DMS114 treated with DMSO at 0.1 percent for 48 hours (cell line): ENCODE data around the gene SCN5A.

Experiments used
- DNase-seq: peaks from one replicate; lab custom pipeline; 2025; ENCODE audit not compliant: unreplicated experiment; lab: John Stamatoyannopoulos, UW

The SCN5A gene

GRCh38 chr3:38627956-38628355 lies 21.5 kb downstream of the SCN5A start:
- no peak for DNase-seq

- DNase-seq, result no peak
These were observed 23.3 kb downstream of the SCN5A start for GRCh38 chr3:38626171-38626570.

DNA sequence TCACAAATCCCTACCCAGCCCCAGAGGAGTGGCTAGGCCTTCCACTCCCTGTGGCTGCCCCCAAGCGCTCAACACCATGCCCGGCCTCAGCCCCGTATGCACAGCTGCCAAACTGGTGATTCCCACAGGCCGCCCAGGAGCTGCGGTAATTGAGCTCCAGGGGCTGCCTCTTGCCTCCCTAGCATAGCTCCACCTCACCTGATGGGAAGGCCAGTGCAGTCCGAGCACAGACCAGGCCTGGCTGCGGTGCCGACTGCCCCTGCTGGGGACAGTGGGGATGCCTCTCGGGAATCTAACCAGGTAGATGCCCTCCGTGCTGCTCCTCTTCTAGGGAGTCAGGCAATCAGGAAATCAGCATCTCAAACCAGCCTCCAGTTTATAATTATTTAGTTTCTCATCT lies 25.9 kb downstream of the SCN5A start:
- DNase-seq, result no peak

DNA sequence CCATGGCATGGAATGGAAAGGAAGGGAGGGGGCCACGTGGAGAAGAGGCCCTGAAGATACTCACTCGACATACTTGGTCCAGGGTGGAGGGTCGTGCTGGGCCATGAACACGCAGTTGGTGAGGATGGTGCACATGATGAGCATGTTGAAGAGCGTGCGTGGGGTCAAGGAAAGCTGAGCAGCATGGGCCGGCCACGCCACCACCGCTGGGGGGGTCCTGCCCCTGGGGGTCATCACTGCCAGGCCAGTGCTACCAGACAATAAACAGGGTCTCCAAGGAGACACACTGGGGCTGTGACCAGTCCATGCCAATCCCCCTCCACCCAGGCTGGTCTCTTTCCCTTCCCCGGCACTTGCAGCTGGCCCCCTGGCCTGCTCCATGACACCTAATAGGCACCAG lies 27.2 kb downstream of the SCN5A start:
- DNase-seq, result no peak

DNA sequence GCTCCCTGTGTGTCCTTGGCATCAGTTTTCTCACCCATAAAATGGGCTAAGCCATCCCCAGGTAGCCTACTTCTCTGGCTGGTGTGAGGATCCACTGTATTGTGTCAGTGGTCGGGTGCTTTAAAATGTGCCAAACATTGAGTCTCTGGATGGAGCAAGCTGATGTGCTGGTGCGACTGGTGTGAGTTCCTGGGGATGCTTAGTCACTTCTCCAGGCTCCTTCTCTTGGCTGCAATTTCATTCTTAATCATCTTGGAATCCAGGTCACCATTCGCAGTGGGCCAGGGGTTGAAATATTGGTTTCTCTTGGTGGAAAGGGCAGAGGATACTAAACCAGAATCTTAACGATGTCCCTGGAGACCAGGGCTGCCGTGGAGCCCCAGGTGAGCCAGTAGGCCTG lies 29.3 kb downstream of the SCN5A start:
- no peak for DNase-seq

DNA sequence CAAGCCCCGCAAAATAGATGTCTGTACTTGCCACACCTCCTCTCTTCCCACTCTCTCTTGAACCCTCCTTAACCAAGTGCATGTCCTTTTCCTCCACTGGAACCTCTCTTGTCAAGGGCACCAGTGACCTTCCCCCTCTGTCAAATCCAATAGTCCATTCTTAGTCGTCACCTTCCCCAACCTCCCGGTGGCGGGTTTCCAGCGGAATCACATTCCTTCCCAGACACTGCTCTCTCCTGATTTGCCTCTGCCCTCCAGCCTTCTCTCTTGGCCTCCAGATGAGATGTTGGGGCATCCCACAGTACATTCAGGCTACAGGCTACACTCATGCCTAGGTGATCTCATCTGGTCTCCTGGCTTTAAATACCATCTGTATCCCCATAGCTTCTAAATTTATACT lies 31.1 kb downstream of the SCN5A start:
- DNase-seq, result no peak

- no peak for DNase-seq
These were observed 31.9 kb downstream of the SCN5A start for GRCh38 chr3:38617586-38617985.

DNA sequence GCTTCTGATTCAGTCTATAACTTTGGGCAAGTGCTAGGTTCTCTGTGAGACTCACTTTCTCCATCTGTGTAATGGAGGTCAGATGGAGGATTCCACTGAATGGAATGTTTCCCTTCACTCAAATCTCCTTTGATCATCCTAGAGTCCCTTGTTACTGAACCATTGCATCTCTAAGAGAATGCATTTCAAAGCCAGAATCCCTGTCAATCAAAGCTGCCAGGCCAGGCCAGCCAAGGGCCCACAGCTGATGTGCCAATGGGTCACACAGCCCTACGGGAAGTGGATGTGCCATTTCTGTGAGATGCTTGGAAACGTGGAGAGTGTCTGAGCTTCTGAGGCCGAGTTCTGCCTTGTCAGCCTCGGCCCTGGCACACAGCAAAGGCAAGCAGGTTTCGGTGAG lies 32.4 kb downstream of the SCN5A start:
- DNase-seq, result no peak

GRCh38 chr3:38616658-38617057 lies 32.8 kb downstream of the SCN5A start:
- no peak for DNase-seq

GRCh38 chr3:38616111-38616510 lies 33.4 kb downstream of the SCN5A start:
- no peak for DNase-seq

- no peak for DNase-seq
These were observed 34.7 kb downstream of the SCN5A start for GRCh38 chr3:38614651-38615352.

GRCh38 chr3:38614091-38614490 lies 35.4 kb downstream of the SCN5A start:
- DNase-seq, result no peak

GRCh38 chr3:38613426-38613825 lies 36.1 kb downstream of the SCN5A start:
- no peak for DNase-seq

DNA sequence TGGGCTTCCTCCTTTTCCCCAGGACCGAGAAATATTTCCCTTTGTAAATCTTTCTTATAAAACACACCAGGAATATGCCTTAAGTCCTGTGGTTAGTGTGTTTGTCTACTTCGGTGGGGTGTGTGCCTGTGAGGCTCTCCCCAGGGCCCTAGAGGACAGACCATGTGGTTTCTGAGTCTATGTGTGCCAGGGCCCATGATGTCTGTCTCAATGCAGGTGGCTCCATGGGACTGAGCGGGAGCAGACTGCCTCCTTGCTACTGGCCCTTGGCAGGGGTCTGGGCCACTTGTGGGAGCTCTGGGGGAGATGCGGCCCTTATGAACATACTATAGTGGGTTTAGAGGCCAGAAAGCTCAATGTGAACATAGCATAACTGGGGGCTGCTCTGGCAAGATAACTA lies 37.6 kb downstream of the SCN5A start:
- DNase-seq, result no peak

GRCh38 chr3:38610934-38611333 lies 38.6 kb downstream of the SCN5A start:
- DNase-seq, result no peak

DNA sequence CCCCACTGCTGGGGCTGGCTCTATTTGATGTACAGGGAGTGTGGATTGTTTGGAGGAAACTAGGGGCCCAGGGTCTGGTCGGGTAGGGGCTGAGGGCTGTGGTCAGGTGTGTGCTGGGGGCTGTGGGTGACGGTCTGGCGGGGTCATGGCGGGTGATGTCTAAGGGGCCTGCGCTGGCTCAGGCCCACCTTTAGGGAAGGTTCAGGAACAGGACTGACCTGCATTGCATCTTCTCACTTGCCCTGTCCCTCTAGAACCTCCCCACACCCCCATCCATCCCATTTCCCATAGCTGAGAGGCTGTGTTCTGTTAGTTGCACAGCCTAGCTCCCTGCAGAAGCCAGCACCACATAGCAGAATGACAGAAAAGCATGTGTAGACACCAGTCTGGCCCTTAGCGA lies 39.1 kb downstream of the SCN5A start:
- DNase-seq, result no peak

DNA sequence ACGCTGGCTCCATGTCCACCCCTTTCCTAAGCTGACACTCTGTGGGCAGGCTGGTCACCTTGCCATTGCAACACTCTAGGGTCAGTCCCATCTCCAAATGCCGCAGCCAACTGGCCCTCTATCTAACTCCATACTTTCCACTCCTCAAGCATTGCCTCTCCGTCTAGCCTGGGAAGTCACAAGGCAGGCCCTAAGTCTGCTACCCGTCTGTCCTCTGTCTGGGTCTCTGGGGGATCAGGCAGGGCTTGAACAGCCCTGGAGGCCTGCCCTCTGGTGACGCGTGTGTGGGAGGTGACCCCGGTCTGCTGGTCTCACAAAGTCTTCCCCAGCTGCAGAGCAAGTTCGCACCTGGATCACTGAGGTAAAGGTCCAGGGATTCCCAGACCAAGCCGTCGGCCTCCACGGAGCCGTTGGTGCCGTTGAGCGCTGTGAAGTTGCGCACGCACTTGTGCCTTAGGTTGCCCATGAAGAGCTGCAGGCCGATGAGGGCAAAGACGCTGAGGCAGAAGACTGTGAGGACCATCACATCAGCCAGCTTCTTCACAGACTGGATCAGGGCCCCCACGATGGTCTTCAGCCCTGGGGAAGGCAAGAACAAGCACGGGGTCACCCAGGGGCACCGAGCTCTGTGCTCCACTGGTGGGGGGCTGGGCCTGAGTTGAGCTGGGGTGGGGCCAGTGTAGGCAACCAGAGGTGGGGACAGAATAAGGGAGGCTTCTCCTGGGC lies 39.9 kb downstream of the SCN5A start:
- no peak for DNase-seq

- no peak for DNase-seq
These were observed 40.5 kb downstream of the SCN5A start for GRCh38 chr3:38608961-38609360.

GRCh38 chr3:38608086-38608775 lies 41.3 kb downstream of the SCN5A start:
- no peak for DNase-seq

- no peak for DNase-seq
These were observed 42.9 kb downstream of the SCN5A start for GRCh38 chr3:38606561-38606960.

DNA sequence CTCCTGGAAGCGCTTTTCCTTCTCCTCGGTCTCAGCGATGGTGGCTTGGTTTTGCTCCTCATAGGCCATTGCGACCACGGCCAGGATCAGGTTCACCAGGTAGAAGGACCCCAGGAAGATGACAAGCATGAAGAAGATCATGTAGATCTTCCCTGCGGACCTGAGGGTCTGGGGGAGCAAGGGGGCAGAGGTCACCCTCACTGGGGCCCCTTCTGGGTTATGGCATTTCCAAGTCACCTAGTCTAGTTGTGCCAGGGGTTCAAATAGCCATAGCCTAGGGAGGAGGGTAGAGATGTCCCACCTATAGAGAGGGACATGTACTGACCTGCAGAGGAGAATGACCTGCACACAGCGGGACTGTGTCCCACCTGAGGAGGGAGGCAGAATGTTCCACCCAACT lies 43.5 kb downstream of the SCN5A start:
- DNase-seq, result no peak

- no peak for DNase-seq
These were observed 45.2 kb downstream of the SCN5A start for GRCh38 chr3:38604246-38604645.
